MG63 (cell line): ENCODE data around the gene ZFHX3. TPM values are rescaled to one million over a fixed set of nuclear protein-coding genes. Genes with fewer than 3 reads are reported as not detected.
A peak's percentile ranks its signal among the peaks of the same experiment; 100 is the strongest.

Experiments
- DNase-seq: peaks from one replicate; pipeline ENCODE4 v3.0.0-alpha.2; 2020
- H3K27me3 ChIP-seq: fragments of 250-450 bp; sonication (Bioruptor Pico); 2 replicates; pipeline ENCODE4 v1.5.1; 2020; ENCODE audit warnings: mild to moderate bottlenecking, moderate library complexity
- H3K36me3 ChIP-seq: fragments of 250-450 bp; sonication (Bioruptor Pico); 2 replicates; pipeline ENCODE4 v1.5.1; 2020; ENCODE audit warnings: mild to moderate bottlenecking, moderate library complexity
- H3K4me3 ChIP-seq: fragments of 250-450 bp; sonication (Bioruptor Pico); 2 replicates; pipeline ENCODE4 v1.5.1; 2020; ENCODE audit warnings: mild to moderate bottlenecking, moderate library complexity
- H3K9me3 ChIP-seq: fragments of 250-450 bp; sonication (Bioruptor Pico); 2 replicates; pipeline ENCODE4 v1.5.1; 2020; ENCODE audit warnings: mild to moderate bottlenecking, moderate library complexity
- total RNA-seq: library from RNA; depleted of rRNA; stranded (reverse); fragments of >200 nt; shearing (Covaris generic); gene quantifications from 2 replicates; pipeline ENCODE4 v1.2.3, GENCODE V29; 2014; ENCODE audit warnings: low replicate concordance

The ZFHX3 gene
- total RNA-seq, 1 experiment from 2014 or later = 0.89 TPM

- H3K27me3 ChIP-seq = no peaks in the 10 kb centered on the region
- H3K36me3 ChIP-seq = no peaks in the 10 kb centered on the region
- DNase-seq = no peak
- no peaks in the 10 kb centered on the region for H3K9me3 ChIP-seq
- no peak overlapping the region for H3K4me3 ChIP-seq
Observed at GRCh38 chr16:72886346-72886974, 161.5 kb downstream of the ZFHX3 start.

- H3K36me3 ChIP-seq = no peaks in the 10 kb centered on the region
Observed at GRCh38 chr16:72884573-72884972, 163.4 kb downstream of the ZFHX3 start.

GRCh38 chr16:72884037-72884436, 163.9 kb downstream of the ZFHX3 start:
- Histone ChIP-seq H3K4me3 (no peak overlapping the region), H3K36me3 (no peaks in the 10 kb centered on the region), H3K9me3 (no peaks in the 10 kb centered on the region), H3K27me3 (no peaks in the 10 kb centered on the region)
- no peak for DNase-seq

More at GRCh38 chr16:72884573-72884972, 163.4 kb downstream of the ZFHX3 start:
- no peak overlapping the region for H3K4me3 ChIP-seq
- H3K27me3 ChIP-seq = no peaks in the 10 kb centered on the region
- DNase-seq = no peak
- no peaks in the 10 kb centered on the region for H3K9me3 ChIP-seq

GRCh38 chr16:72879846-72880245, 168.1 kb downstream of the ZFHX3 start:
- H3K4me3 ChIP-seq = no peak overlapping the region
- no peaks in the 10 kb centered on the region for H3K27me3 ChIP-seq
- no peaks in the 10 kb centered on the region for H3K36me3 ChIP-seq
- no peaks in the 10 kb centered on the region for H3K9me3 ChIP-seq
- DNase-seq = no peak

GRCh38 chr16:72878301-72879269, 169.3 kb downstream of the ZFHX3 start:
- no peak for DNase-seq
- no peaks in the 10 kb centered on the region for H3K9me3 ChIP-seq
- no peaks in the 10 kb centered on the region for H3K27me3 ChIP-seq
- H3K4me3 ChIP-seq = no peak overlapping the region
- no peaks in the 10 kb centered on the region for H3K36me3 ChIP-seq

- no peak for DNase-seq
- Histone ChIP-seq H3K9me3 (no peaks in the 10 kb centered on the region), H3K36me3 (no peaks in the 10 kb centered on the region), H3K4me3 (no peak overlapping the region), H3K27me3 (no peaks in the 10 kb centered on the region)
Observed at GRCh38 chr16:72877374-72878028, 170.4 kb downstream of the ZFHX3 start.

GRCh38 chr16:72876981-72877373, 171.0 kb downstream of the ZFHX3 start:
- no peaks in the 10 kb centered on the region for H3K9me3 ChIP-seq
- H3K27me3 ChIP-seq = no peaks in the 10 kb centered on the region
- H3K4me3 ChIP-seq = no peak overlapping the region
- no peak for DNase-seq
- H3K36me3 ChIP-seq = no peaks in the 10 kb centered on the region

GRCh38 chr16:72876221-72876620, 171.7 kb downstream of the ZFHX3 start:
- no peaks in the 10 kb centered on the region for H3K36me3 ChIP-seq
- peak; percentile 65 for DNase-seq
- H3K4me3 ChIP-seq = no peak overlapping the region
- H3K9me3 ChIP-seq = no peaks in the 10 kb centered on the region
- no peaks in the 10 kb centered on the region for H3K27me3 ChIP-seq

GRCh38 chr16:72875291-72876031, 172.5 kb downstream of the ZFHX3 start:
- no peak overlapping the region for H3K4me3 ChIP-seq
- no peaks in the 10 kb centered on the region for H3K36me3 ChIP-seq
- no peaks in the 10 kb centered on the region for H3K9me3 ChIP-seq
- H3K27me3 ChIP-seq = no peaks in the 10 kb centered on the region
- DNase-seq = no peak

- H3K9me3 ChIP-seq = no peaks in the 10 kb centered on the region
- H3K36me3 ChIP-seq = no peaks in the 10 kb centered on the region
- no peak overlapping the region for H3K4me3 ChIP-seq
Observed at GRCh38 chr16:72873853-72874252, 174.1 kb downstream of the ZFHX3 start.

GRCh38 chr16:72873044-72873443, 174.9 kb downstream of the ZFHX3 start:
- Histone ChIP-seq H3K4me3 (no peak overlapping the region), H3K27me3 (no peaks in the 10 kb centered on the region), H3K36me3 (no peaks in the 10 kb centered on the region), H3K9me3 (no peaks in the 10 kb centered on the region)
- DNase-seq = no peak

More at GRCh38 chr16:72873853-72874252, 174.1 kb downstream of the ZFHX3 start:
- no peak for DNase-seq
- H3K27me3 ChIP-seq = no peaks in the 10 kb centered on the region

- DNase-seq = no peak
- Histone ChIP-seq H3K9me3 (no peaks in the 10 kb centered on the region), H3K36me3 (no peaks in the 10 kb centered on the region), H3K4me3 (no peak overlapping the region), H3K27me3 (no peaks in the 10 kb centered on the region)
Observed at GRCh38 chr16:72865835-72866234, 182.1 kb downstream of the ZFHX3 start.

- no peak for DNase-seq
- Histone ChIP-seq H3K9me3 (no peaks in the 10 kb centered on the region), H3K4me3 (no peak overlapping the region), H3K27me3 (no peaks in the 10 kb centered on the region), H3K36me3 (no peaks in the 10 kb centered on the region)
Observed at GRCh38 chr16:72865258-72865657, 182.7 kb downstream of the ZFHX3 start.

- no peaks in the 10 kb centered on the region for H3K27me3 ChIP-seq
- H3K4me3 ChIP-seq = no peak overlapping the region
- no peaks in the 10 kb centered on the region for H3K36me3 ChIP-seq
- DNase-seq = no peak
- no peaks in the 10 kb centered on the region for H3K9me3 ChIP-seq
Observed at GRCh38 chr16:72864130-72864833, 183.6 kb downstream of the ZFHX3 start.

- no peak for DNase-seq
- no peaks in the 10 kb centered on the region for H3K36me3 ChIP-seq
- H3K27me3 ChIP-seq = no peaks in the 10 kb centered on the region
- no peak overlapping the region for H3K4me3 ChIP-seq
- no peaks in the 10 kb centered on the region for H3K9me3 ChIP-seq
Observed at GRCh38 chr16:72862090-72862489, 185.8 kb downstream of the ZFHX3 start.
